GM21515 (cell line): ENCODE results near the gene MAMDC2.
"Not testable (repeated sequence)": the region's sequence is repeated elsewhere in the genome, so short reads cannot be mapped to it uniquely, and the experiment has no call there.

Source experiments
- ATAC-seq: cut with Tn5 transposase; IDR thresholded peaks from one replicate; pipeline ENCODE4 v1.9.1; 2021; ENCODE audit not compliant: unreplicated experiment

MAMDC2 gene

DNA sequence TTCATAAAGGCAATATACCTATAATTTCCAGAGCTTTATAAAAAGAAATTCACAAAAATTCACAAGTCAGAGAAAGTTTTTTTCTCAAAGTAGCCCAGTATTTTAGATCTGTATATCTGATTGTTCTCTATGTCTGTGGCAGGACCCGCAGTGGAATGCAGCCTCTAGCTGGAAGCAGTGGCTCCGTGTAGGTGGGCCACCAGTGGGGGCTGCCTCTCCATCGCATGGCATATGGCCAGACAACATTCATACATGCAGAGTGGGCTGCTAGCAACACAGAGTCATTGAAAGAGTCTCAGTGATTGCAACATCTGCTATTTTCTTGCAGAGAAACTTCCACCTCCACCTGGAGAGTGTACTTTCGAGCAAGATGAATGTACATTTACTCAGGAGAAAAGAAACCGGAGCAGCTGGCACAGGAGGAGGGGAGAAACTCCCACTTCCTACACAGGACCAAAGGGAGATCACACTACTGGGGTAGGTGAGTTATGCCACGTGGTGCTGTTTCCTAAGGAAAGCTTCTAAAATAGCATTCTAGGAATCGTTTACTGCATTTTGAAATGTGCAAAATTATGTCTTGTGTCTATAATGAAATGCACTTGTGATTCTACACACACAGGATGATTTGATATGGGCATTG, 126.6 kb downstream of the MAMDC2 start:
- ATAC-seq: no peak

DNA sequence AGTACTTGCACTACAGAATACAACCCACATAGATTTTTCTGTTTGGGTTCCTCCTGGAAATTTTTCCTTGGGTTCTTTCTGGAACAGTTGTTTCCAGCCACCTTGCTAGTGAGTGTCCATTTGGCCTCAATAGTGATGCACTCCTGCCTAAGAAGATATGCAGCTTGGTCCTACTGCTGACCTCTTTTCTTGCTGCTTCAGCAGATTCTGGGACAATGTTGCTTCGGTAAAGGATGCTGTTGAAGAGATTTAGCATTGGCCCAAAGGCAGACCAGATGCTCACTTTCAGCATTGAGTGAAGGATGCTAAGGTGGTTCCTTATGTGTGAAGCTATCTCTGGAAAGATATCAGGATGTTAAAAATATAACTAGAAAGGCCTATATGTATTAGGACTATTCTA, 128.9 kb downstream of the MAMDC2 start:
- no peak for ATAC-seq

DNA sequence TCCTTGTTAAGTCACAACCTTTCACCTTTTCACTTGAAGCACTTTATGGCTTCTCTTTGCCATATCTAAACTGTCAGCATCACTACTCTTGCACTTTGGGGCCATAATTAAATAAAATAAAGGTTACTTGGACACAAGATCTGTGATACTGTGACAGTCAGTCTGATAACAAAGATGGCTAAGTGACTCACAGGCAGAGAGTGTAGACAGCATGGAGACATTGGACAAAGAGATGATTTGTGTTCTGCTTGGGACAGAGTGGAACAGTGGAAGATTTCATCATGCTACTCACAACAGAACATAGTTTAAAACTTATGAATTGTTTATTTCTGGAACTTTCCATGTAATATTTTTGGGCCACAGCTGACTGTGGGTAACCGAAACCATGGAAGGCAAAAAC, 133.5 kb downstream of the MAMDC2 start:
- ATAC-seq: no peak

DNA sequence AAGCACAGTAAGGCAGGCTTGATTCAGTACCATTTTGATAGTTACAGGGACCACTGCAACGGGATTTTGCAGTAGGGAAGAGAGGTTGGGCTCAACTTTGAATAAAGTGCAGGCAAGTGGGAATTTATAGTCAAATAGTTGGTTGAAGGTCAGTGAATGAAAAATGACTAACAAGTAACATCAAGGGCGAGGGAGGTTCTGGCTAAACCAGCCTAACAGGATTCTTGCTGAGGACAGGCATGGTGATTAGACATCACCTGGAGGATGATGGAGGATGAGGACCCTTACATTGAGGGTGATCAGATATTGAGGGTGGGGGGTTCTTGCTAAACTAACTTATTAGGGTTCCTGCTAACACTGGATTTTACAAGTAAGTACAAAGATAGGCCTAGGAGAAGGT, 149.1 kb downstream of the MAMDC2 start:
- ATAC-seq: no peak

DNA sequence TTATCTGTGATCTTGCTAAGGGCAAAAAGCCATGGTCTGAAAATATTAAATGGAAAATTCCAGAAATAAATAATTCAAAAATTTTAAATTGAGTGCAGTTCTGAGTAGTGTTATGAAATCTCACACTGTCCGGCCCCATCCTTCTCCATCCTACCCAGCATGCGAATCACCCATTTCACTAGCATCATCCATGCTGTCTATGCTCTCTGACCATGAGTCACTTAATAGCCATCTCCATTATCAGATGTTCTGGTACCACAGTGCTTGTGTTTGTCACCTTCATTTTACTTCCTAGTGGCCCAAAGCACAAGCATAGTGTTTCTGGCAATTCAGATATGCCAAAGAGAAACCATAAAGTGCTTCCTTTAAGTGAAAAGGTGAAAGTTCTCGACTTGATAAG, 151.8 kb downstream of the MAMDC2 start:
- no peak for ATAC-seq

DNA sequence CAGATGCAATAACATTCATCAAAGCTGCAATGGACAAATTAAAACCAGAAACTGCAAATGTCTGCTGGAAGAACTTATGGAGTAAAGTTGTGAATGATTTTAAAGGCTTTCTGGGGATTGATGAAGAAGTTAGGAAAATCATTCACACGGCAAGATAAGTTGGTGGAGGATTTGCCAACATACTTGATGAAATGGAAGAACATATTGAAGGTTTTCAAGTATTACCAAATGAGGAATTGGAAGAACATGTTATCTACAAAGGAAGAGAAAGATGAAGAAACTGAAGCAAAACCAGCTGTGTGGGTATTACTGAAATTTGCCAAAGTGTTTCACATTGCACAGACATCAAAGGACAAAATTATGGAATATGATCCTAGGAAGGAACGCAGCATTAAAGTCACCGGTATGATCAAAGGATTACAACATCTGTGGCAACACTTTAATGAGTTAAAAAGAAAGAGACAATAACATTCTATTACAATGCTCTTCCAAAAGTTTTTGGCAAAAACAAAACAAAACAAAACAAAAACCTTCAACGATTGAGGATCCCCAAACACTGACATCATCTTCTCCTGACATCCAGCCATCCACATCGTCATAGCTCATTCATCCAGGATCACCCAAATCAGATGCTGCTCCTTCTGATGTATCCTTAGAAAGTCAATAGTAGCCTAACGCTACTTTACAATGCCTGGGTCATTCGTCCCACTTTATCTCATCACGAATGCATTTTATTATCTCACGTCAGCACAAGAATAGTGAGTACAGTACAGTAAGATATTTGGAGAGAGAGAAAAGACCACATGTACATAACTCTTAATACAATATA, 153.8 kb downstream of the MAMDC2 start:
- no peak for ATAC-seq

DNA sequence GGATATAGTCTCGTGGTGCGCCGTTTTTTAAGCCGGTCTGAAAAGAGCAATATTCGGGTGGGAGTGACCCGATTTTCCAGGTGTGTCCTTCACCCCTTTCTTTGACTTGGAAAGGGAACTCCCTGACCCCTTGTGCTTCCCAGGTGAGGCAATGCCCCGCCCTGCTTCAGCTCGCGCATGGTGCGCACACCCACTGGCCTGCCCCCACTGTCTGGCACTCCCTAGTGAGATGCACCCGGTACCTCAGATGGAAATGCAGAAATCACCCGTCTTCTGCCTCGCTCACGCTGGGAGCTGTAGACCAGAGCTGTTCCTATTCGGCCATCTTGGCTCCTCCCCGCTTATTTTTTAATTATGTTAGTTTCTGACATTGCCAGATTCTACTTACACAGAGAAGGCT, 161.1 kb downstream of the MAMDC2 start:
- not testable (repeated sequence) for ATAC-seq

DNA sequence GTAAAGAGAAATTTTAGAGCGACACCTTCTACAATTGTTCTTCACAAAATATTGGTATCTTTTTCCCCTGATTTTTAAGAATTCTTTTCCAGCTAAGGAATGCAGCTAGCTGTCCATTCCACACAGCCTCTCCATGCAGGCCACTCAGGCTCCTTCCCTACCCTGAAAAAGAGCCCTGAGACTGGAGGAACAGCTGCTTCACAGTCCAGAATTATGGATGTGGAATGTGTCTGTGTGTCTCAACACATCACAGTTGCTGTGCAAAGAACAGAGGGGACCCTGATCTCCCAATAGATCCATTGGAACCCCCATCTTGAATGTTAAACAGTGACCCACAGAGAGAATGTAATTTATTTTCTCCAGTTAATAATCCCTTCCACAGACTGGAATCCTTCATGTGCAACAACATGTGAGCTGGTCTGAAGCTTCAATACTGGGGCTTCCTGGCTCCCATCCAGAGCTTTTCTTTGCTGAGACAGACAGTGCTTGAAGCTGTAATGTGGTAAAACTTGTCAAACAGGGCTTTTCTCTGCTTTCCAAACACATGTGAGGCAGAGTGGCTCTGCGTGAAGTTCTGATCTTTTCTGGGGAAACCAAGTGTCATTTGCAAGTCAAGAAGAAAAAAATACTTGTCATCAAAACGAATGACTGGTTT, 161.8 kb downstream of the MAMDC2 start:
- no peak for ATAC-seq

DNA sequence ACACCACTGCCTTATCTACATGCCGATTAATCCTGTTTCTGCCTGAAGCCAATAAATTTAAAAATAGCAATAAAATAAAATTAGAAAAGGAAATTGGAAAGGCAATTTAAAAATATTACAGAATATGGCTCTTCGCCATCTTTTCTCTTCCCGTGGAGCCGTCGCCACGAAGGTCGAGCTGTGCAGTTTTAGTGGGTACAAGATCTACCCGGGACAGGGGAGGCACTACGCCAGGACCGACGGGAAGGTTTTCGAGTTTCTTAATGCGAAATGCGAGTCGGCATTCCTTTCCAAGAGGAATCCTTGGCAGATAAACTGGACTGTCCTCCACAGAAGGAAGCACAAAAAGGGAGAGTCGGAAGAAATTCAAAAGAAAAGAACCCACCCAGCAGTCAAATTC, 173.4 kb downstream of the MAMDC2 start:
- ATAC-seq: no peak

DNA sequence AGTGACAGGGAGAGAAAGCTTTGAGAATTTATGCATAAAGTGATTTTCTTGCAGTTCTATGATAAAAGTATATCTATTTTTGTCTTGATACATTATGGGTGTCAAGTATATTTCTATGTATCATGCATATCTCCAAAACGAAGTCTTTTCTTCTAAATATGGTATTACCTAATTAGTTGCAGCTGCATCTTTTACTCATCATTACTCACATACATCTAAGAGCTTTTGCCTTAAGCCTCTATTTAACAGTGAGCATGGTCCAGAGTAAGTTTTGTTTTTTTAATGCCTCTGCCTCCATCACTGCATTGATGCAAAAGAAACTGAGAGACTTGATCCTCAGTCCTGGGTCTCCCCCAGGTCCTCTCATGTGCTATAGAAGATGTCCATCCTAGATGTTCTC, 175.1 kb downstream of the MAMDC2 start:
- no peak for ATAC-seq

DNA sequence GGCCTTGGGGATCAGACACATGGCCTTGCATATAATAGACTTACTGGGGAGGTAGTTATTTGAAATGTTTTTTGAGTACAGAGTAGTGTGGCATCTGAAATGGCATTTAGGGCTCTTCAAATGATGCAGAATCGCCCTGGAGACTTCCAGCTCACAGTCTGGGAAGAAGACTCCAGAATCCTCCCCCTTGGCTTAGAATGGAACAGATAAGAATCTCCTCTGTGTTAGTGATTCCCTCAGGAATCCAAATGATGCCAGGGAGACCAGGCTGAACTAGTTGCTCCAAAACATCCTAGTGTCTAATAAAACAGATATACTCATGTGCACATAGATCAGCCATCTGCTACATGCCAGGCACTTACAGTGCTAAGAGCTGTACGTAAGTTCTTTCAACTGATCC, 176.6 kb downstream of the MAMDC2 start:
- ATAC-seq: no peak

DNA sequence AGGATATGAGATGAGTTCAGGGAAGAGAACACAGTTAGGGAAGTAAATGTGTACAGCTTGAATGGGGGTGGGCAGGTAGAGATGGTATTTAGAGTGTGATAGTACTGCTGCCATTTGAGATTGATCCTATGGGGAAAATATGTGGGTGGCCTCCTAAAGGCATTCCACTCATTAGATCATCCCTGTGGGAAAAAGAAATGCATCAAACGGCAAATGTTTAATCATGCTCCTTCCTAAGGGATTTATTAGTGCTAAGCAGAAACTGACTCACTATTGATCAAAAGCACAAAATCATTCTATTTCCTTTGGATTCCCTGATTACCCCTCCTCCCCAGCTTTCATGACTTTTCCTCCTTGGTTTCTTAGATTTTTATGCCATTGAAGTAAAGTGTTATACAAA, 178.7 kb downstream of the MAMDC2 start:
- no peak for ATAC-seq

DNA sequence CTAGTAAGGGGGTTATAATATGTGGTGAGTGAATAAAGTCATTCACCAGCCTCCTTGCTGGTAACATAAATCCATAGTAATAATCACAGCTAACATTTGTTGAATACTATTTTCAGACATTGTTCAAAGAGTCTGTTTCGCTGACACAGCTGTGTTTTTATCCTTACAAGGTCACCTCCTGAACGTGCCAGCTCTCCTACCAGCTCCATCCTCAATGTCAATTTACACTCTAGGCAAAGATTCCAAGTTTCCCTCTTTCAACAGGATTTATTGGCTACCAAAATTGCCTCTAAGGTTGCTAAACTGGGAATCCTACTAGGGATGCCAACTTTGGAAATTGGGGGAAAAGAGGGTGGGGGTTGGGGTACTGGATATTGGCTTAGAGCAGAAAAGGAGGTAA, 184.5 kb downstream of the MAMDC2 start:
- no peak for ATAC-seq

DNA sequence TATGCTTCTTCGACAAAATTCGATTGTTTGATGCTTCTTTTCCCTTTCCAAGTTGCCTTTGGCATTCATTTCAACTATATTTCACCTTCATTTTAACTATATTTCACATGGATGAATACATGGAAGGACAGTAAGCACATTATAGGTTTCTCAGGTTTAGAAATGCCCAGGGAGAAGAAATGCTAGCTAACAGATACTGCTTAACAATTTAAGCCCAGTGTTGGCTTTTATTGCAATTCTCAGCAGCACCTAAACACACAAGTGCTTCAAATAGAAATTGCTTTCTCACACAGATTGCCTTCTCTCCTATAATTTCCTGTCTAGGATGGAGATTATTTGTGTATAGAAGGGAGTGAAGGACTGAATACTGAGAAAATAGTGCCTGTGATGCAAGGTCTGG, 185.0 kb downstream of the MAMDC2 start:
- no peak for ATAC-seq

DNA sequence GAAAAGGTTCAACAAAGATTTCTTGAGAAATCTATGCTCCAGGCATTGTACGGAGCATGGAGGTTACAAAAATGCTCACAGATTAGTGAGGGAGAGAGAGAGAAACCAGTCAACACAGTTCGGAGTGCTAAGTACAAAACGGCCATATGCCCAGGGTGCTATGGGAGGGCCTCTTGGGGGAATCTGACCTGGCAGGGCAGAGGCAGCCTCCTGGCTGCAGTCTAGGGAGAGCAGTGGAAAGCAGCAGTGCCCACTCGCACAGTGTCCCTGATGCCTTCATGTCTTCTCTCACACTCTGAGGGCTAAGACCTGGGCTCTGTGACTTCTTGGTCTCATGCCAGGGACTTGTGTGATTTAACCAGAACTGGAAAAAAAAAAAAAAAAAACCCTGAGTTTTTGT, 185.4 kb downstream of the MAMDC2 start:
- ATAC-seq: no peak

DNA sequence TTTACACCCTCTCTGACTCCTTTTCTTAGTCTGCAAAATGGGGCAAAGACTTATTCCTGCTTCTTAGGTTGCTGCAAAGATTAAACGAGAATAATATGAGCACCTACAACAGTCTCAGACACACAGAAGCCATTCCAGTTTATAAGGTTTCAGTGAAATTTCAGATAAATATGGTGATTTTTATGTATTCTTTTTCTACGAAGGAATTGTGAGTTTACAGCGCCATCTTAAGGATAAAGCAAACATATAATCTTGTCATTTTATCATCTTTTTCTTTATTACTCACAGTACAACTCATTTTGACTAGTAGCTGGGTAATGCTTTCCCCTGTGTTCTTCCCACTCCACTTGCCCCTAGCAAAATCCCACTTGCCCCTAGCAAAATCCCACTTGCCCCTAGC, 185.9 kb downstream of the MAMDC2 start:
- ATAC-seq: no peak

DNA sequence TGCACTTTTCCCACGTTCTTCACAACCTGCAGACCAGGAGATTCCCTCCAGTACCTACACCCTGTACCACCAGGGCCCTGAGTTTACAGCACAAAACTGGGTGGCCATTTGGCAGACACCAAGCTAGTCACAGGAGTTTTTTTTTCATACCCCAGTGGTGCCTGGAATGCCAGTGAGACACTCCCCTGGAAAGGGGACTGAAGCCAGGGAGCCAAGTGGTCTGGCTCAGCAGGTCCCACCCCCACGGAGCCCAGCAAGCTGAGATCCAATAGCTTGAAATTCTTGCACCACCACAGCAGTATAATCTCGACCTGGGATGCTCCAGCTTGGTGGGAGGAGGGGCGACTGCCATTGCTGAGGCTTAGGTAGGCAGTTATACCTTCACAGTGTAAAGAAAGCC, 188.8 kb downstream of the MAMDC2 start:
- ATAC-seq: no peak

DNA sequence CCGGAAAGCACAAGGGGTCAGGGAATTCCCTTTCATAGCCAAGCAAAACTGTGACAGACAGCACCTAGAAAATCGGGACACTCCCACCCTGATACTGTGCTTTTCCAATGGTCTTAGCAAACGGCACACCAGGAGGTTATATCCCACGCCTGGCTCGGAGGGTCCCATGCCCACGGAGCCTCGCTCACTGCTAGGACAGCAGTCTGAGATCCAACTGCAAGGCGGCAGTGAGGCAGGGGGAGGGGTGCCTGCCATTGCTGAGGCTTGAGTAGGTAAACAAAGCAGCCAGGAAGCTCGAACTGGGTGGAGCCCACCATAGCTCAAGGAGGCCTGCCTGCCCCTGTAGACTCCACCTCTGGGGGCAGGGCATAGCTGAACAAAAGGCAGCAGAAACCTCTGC, 190.6 kb downstream of the MAMDC2 start:
- not testable (repeated sequence) for ATAC-seq

DNA sequence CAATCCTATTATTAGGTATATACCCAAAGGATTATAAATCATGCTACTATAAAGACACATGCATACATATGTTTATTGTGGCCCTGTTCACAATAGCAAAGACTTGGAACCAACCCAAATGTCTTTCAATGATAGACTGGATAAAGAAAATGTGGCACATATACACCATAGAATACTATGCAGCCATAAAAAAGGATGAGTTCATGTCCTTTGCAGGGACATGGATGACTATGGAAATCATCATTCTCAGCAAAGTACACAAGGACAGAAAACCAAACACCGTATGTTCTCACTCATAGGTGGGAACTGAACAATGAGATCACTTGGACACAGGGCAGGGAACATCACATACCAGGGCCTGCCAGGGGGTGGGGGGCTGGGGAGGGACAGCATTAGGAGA, 202.3 kb downstream of the MAMDC2 start:
- ATAC-seq: not testable (repeated sequence)

DNA sequence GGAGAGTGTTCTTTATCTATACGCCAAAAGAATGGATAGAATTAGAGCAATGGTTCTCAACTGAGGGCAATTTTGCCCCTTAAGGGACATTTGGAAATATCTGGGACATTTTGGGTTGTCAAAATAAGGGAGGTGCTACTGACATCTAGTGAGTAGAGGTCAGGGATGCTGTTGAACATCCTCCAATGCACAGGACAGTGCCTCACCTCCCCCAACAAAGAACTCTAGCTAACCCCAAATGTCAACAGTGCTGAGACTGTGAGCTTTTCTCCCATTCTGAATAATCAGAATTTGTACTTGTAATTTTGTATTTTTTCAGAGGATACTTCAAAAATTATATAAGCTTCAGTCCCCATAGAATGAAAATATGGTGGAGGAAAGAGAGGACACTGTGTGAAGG, 206.6 kb downstream of the MAMDC2 start:
- ATAC-seq: no peak

DNA sequence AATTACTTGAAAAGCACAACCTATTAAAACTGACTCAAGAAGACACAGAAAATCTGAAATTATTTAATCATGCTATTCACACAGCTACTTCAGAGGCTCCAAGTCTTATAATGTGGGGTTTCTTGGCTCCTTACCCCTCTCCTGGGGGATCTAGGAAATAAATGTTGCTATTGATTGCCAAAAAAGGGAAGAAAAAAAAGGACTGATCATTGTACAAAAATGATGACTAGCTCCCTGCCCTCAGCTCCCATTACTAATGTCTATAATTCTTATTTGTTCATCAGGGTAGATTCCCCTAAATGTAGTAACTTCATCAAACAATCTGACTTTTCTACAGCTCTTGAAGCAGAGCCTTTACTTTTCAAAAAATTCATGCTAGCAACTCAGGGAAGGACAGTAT, 211.8 kb downstream of the MAMDC2 start:
- ATAC-seq: no peak

DNA sequence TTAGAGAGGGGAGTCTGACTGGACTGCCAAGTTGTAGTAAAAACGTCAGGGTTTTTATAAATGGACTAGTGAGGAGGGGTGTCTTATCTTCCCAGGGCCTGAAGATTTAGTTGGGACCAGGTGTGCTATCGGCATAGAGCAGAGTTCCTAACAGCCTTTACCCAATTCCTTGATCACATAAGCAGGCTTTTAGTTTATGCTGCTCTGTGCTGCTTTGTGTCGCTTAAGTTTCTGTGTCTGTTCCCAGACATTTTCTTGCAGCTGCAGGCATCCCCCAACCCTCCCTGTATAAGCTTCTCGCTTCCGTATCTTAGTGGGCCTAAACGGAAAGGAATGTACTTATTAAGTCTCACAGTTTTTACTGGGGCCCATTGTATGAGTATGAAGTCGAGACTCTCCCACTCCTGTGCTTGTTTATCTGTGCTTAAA, 212.5 kb downstream of the MAMDC2 start:
- ATAC-seq: no peak
